HG02938 (cell line): ENCODE data around the gene LRR1.
A peak's percentile ranks its signal among the peaks of the same experiment; 100 is the strongest.
"Not testable (repeated sequence)": the region's sequence is repeated elsewhere in the genome, so short reads cannot be mapped to it uniquely, and the experiment has no call there.

Source experiments
- ATAC-seq: cut with Tn5 transposase; IDR thresholded peaks from one replicate; pipeline ENCODE4 v1.9.1; 2021; ENCODE audit warnings: mild to moderate bottlenecking, moderate library complexity; ENCODE audit not compliant: unreplicated experiment

The LRR1 gene

DNA sequence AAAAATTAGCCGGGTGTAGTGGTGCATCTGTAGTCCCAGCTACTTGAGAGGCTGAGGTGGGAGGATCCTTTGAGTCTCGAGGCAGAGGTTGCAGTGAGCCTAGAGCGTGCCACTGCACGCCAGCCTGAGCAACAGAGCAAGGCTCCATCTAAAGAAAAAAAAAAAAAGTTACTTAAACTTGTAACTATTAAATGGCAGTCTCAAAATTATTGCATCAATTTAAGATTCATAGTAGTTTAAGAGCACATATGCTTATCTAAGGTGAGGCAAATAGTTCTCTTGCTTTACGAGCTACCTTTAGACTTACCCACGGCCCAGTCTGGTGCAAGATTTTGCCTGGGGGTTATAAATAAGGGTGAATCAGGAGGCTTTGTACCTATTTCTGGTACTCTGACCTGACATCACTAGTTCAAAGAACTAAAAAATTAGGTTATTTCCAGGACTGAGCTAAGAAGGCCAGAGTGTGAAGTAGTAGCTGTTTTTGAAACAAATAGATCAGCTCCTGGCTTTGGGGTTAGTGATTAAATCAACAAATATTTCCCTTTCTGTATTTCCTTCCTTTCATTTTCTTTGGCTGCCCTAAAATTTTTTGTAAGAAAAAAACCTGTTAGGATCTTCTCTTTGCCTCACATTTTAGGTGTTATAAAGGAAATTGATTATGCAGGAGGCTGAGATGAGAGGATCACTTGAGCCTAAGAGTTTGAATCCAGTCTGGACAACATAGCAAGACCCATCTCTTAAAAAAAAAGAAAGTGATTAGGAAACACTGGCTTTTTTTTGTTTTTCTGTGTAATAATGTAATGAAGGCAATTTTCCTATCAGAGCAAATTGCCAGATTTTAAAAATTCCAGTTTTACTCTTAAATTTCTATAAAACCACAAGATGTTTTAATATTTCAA is 25.4 kb downstream of the LRR1 start:
- no peak for ATAC-seq

DNA sequence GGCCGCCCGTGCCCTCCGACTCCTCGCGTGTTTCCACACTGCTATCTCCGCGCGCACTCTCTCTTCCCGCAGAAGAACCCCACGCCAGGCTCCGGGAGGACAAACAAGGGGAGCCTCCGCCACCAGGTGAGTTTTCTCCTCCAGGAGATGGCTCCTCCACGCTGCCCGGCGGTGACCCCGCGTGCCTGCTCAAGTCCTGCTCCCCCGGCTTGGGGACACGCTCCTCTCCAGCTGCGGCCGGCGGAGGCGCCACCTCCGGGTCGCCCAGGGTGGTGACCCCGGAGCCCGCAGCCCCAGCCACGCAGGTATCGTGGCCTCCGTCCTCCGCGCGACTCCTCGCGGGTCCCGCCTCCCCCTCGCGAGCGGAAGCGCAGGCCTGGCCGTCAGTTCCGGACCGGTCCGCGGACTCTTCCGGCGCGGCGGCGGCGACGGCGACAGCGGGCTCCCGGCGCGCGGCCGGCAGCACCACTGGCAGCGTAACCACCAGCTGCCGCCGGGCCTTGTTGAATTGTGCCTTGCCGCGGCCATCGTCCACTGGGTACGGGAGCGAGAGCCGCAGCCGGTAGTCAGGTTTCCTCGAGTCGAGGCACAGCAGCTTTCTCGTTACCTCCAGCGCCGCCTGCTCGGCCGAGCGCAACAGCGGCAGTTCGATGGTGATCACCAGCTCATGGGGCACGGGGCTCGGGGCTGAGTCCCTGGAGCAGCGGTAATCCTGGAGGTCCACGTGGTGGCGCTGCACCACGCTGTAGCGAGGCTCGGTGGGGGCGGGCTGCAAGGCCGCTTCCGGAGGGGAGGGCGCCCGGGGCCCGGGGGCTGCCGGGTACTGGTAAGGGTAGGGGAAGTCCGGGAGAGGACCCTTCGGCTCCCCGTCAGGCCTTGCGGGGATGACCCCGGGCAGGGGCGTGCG is 35.2 kb downstream of the LRR1 start:
- peak; percentile 69 for ATAC-seq

DNA sequence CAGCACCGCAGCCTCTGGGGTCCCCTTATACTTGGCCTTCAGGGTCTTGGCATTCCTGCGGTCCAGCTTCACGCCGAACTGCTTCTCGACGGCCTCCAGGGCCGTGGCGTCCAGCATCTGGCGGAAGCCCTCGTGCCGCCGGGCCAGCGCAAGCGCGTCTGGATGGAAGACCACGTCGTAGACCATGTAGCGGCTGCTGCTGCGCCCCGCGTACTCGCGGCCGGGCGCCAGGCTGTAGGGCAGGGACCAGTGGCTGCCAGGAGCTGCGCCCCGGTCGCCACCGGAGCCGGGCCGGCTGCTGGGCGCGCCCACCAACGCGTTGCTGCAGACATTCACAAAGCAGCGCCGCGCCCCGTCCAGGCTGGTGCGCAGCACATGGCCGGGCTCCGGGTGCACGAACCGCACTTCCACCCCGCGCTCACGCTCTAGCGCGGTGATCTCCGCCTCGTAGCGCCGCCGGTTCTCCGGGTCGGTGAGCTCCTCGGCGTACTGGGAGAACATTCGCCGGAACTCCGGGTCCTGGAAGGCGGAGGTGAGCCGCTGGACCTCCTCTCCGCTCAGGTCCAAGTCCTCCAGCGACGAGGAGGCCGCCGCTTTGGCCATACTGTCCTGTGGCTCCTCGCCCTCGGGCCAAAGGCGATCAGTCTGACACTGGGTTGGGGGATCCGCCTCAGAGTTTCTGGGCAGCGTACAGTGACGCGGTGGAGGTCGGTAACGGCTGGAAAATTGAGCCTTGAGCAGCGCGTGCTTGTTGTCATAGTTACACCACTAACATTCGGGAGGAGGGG is 36.0 kb downstream of the LRR1 start, which contains the start of gene DNAAF2:
TSS of gene DNAAF2 (minus strand) at position 698 of the 788 bp plus-strand sequence. CDS start at position 603, 95 bp downstream.
- peak; percentile 28 for ATAC-seq

DNA sequence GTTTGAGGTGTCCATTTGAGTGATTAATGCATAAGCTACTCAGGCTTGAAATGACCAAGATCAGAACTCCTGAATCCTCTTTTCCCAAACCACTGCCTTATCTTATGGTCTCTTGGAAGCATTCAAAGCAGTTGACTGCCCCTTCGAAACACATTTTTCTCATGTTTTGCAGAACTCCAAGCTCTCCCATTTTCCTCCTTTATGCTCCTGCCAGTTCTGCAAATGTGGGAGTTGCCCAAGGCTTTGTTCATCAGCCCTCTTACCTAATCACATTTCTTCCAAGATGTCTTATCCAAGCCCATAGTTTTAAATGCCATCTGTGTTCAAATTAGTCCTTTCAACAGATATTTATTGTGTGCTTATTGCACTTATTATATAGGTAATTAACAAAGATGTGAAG is 38.1 kb downstream of the LRR1 start:
- ATAC-seq, result no peak

DNA sequence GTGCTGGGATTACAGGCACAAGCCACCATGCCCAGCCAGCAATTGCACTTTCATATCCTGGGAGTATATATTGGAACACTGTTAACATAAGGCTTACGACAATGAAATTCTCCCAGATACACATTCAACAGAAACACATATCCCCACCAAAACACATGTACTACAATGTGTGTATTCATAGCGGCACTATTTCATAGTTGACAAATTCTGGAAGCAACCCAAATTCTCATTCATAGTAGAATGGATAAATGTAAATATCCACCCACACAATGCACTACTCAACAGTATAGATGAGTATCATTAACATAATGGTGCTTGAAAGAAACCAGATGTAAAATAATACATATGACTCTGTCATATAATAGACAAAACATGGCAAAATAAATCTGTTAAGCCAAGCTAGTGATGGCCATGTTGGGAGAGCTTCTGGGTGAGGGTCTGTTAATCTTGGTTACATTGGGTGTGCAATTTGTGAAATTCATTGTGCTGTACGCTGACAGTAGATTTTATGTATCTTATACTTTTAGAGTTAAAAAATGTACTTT is 38.9 kb downstream of the LRR1 start:
- no peak for ATAC-seq

DNA sequence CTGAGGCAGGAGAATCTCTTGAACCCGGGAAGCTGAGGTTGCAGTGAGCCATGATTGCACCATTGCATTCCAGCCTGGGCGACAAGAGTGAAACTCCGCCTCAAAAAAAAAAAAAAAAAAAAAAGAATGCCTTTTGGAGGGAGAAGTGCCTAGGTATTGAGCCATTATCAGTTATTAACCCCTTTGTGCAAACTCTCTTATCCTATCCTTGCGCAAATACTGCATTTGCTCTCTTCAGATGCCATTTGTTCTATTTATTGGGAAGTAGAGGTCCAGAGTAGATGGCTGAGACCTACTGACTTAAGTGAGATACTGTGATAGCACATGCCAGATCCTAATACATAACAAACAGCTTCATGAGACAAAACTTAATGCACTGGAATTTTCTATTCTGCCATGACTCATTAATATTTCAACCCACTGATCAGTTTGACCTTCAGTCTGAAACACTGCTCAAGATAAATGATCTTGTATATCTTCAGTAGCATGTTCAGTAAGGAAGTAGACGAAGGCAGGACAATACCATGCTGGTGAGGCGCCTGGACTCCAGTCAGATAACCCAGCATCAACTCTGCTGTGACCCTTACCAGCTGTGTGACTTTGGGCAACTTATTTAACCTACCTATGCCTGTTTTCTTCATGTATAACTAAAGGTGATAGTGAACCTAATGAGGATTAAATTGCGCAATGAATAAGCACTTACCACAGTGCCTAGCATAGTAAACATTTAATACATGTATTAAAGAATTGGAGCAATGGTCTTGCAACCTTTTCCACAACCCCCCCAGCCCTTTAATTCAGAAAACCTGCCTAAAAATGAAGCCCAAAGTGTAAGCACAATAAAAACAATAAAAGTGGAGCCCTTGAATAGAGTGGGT is 42.0 kb downstream of the LRR1 start:
- ATAC-seq, result no peak

DNA sequence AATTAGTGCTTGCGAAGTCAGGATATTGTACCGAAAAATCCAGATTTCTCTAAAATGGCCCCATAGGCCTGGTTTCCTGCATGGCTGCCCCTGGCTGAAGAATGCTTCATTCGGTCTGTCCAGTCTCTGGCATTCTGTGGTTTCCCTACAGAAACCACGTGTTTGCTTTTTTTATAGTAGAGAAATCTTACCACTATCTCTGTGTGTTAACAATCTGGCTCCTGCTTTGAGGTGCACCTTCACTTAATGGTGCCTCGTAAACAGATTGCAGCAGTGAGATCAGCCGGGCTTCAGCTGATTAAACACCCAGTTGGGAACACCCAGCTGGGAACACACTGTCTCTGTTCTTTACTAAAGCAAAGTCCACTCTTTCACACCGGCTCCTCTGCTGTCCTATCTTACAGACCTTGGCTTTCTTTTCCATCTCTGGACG is 43.0 kb downstream of the LRR1 start:
- no peak for ATAC-seq

DNA sequence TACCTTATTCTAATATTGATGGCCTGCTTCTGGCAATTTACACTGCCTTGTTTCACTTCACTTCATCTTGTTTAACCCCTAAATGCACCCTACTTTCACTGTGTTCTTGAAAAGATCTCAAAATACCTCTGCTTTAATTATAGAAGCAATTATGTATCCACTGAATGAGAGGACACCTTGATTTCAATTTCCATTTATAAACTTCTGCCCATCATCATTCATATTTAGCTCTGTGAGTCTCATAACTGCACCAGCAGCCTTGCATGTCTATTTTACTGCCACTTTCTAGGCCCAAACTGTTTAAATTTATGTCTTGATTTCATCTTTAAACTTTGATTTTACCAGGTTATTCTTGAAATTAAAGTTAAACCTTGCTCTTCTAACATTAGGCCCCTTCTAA is 43.4 kb downstream of the LRR1 start:
- no peak for ATAC-seq

DNA sequence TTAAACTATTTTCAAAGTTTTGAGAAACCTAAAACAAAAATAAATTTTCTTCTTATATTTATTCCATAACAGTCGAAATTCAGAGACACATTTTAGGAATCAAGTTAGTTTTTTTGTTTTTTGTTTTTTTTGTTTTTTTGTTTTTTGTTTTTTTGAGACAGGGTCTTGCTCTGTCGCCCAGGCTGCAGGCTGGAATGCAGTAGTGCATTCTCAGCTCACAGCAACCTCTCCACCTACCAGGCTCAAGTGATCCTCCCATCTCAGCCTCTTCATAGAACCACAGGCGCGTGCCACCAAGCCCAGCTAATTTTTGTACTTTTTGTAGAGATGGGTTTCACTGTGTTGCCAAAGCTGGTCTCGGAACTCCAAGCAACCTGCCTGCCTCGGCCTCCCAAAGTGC is 54.8 kb downstream of the LRR1 start:
- ATAC-seq, result no peak

DNA sequence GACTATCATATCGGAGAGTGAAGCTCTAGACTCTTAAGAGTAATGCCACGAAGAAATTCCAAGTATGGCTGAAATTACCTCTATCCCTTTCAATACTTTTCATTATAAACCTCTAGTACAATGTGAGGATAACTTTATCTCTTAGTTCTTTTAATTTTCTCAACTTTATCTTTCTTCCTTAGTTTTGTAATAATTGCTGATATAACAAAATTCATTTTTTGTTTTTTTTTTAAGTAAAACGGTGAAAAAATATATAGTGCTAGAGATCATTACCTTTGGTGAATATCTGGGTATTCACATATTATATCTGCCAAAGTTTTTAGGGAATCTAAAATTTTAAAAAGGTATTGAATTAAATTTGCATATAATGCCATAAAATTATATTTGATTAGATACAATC is 55.8 kb downstream of the LRR1 start:
- ATAC-seq, result no peak

DNA sequence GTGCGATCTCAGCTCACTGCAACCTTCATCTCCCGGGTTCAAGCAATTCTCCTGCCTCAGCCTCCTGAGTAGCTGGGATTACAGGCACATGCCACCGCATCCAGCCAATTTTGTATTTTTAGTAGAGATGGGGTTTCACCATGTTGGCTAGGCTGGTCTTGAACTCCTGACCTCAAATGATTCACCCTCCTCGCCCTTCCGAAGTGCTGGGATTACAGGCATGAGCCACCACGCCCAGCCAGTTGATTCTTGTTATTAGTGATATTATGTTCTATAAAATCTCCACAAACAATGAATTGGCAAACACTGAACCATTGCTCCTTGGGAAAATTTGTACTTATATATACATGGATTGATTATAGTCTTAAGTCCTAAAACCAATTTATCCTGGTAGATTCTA is 58.8 kb downstream of the LRR1 start:
- not testable (repeated sequence) for ATAC-seq

DNA sequence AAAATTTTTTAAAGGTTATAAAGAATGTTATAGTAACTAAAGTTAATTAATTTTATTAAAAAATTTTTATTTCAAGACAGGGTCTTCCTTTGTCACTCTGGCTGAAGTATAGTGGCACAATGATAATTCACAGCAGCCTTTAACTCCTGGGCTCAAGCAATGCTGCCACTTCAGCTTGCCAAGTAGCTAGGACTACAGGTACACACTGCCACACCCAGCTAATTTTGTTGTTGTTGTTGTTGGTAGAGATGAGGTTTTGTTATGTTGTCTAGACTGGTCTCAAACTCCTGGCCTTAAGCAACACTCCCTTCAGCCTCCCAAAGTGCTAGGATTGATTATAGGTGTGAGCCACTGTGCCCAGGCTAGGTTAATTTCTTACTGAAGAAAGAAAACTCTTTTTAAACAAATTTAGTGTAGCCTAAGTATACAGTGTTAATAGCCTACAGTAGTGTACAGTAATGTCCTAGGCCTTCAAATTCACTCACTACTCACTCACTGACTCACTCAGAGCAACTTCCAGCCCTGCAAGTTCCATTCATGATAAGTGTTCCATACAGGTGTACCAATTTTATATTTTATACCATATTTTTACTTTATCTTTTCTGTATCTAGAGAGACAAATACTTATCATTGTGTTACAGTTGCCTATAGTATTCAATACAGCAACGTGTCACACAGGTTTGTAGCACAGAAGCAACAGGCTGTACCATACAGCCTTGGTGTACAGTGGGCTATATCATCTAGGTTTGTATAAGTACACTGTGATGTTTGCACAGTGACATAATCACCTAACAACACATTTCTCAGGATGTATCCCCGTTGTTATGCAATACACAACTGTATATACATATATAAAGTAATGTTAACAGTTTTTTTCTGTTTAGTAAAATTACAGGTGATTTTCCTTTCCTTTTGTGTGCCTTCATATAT is 61.1 kb downstream of the LRR1 start:
- no peak for ATAC-seq
